Non-pigmented ciliary epithelial cell (primary cell): Measurements from ENCODE around the gene TAS2R60.

Experiments used
- DNase-seq: peaks from one replicate; pipeline ENCODE4 v3.0.0-alpha.2; 2010; ENCODE audit warnings: low read depth

Gene TAS2R60

GRCh38 chr7:143444063-143444782 is 970 bp downstream of the TAS2R60 start:
- DNase-seq: no peak

- DNase-seq: no peak
These were observed 1.5 kb downstream of the TAS2R60 start for GRCh38 chr7:143444785-143445184.

DNA sequence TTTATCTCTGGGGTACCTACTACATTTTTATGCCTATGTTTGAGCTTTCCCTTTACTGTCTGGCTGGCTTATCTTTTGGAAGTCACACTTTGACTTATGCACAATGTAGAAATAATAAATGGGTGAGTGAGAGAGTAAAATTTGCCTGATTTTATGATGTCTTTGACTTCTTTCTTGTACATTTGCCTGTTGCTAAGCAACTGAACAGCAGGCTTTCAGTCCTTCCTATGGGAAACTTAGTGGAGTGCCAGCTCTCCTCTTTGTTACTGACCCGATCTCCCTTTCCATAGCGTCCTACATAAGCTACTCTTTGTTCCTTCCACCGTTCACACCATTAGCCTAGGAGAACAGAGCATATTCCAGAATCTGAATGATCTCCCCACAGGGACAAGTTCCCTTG is 4.2 kb downstream of the TAS2R60 start:
- no peak for DNase-seq

DNA sequence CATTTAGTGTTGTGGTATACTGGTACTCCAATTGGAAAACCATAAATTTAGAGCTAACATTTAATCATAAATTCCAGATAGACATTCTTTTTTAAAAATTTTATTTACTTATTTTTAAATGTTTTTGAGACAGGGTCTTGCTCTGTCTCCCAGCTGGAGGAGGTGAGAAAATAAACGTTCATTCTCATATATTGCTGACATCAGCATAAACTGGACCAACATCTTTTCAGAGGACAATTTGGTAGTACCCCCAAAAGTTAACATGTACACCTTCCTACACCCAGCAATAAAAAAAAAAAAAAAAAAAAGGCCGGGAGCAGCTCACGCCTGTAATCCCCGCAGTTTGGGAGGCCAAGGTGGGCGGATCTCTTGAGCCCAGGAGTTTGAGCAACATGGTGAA is 5.2 kb downstream of the TAS2R60 start:
- DNase-seq: no peak

DNA sequence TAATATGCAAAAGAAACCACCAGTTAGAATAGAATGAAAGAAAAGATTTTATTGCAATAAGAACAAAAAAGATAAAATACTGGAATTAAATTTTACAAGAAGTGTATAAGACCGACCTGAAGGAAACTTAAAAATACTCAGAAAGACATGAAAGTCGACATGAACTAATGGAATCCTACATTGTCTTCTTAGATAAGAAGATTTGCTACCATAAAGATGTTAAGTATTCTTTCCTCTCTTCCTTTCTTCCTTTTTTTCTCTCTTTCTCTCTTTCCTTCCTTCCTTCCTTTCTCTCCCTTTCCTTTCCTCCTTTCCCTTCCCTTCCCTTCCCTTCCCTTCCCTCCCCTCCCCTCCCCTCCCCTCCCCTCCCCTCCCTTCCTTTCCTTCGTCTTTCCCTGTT is 6.5 kb downstream of the TAS2R60 start:
- DNase-seq: no peak

- DNase-seq: no peak
These were observed 7.9 kb downstream of the TAS2R60 start for GRCh38 chr7:143451122-143451521.

DNA sequence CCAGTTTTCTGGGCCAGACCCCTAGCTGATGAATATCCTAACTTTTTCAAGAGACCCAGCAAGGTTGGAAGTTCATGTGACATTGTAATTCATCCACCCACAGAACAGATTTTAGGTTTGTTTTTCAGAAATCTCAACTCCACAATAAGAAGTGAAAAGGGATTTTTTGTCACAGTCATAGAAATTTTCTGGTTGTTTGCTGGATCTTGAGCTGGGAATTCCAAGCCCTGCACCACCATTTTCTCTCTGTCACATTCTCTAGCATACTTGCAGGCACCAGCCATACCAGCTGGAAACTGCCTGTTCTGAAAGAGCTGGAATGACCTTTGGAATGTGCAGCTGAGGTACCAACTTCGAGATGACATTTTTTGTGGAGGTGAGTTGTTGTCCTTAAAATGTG is 8.5 kb downstream of the TAS2R60 start:
- no peak for DNase-seq

GRCh38 chr7:143452495-143452894 is 9.2 kb downstream of the TAS2R60 start:
- no peak for DNase-seq

DNA sequence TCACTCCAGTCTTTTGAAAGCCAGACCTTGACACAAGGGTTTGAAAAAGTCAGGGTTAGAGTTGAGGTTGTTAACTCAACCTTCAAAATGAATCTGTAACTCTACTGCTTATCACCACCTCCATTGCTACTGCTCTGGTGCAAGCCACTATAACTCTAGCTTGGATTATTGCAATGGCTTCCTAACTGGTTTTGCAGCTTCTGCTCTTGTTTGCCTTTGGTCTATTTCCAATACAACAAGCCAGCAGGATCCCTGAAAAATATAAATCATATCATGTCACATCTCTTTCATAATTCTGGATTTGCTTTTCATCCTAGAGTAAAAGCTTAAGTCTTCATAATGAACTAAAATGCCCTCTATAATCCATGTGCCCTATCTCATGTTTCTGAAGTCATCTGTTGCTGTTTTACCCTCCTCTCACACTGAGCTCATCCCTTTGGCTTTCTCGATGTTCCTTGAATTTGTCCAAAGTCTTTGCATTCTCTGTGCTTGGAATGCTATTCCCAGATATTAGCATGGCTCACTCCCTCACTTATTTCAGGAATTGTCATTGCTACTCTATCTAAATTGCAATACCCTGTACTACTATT is 10.9 kb downstream of the TAS2R60 start:
- no peak for DNase-seq

GRCh38 chr7:143455491-143455890 is 12.2 kb downstream of the TAS2R60 start:
- DNase-seq: no peak

GRCh38 chr7:143455942-143456341 is 12.7 kb downstream of the TAS2R60 start:
- no peak for DNase-seq

- DNase-seq: no peak
These were observed 13.9 kb downstream of the TAS2R60 start for GRCh38 chr7:143456992-143457793.

DNA sequence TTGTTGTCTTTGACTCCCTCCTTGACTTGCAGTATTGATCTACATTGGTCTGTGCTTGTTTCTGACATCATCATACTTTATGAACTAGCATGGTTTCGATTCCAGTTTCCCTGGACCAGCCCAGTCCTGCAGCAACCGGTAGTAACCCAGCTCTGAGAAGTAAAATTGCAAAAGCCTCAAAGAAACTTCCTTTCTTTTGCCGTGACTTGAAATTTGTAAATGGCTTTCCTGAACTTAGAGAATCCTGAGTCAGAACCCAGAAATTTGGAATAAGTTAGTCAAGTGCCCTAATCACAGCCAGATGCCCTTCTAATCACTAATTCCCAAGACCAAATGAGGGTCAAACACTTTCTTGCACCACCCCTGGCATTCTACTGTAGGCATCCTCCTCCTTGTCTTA is 15.0 kb downstream of the TAS2R60 start:
- DNase-seq: no peak

GRCh38 chr7:143458681-143459080 is 15.4 kb downstream of the TAS2R60 start:
- no peak for DNase-seq

- no peak for DNase-seq
These were observed 16.1 kb downstream of the TAS2R60 start for GRCh38 chr7:143459359-143459758.

DNA sequence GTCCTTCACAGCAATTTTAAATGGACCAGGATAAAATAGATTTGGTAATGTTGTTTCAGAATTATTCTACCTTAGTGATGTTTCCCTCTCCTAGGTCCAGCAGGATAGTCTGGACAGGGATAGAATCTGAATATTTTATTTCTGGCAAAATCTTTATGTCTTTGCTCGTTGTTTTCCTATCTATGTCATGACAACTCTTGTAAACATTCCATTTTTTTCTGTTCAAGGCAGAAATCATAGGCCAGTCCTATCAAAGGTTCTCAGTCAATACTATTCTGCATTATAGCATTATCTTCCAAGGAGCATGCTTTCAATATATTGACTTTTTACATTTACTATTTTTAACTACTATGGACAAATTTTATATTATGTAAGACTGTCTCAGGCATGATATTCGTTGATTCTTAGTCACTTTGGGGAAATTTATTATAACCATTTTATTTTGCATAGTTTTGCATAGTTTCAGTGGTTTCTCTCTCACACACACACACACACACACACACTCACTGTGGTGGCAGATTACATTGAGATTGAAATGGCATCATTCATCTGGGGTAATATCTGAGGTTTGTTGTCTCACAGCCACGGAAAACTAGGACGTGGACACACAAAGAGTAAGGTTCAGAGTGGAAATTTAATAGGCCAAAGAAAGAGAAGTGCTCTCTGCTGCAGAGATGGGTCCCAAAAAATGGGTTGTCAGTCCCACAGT is 17.2 kb downstream of the TAS2R60 start:
- no peak for DNase-seq

DNA sequence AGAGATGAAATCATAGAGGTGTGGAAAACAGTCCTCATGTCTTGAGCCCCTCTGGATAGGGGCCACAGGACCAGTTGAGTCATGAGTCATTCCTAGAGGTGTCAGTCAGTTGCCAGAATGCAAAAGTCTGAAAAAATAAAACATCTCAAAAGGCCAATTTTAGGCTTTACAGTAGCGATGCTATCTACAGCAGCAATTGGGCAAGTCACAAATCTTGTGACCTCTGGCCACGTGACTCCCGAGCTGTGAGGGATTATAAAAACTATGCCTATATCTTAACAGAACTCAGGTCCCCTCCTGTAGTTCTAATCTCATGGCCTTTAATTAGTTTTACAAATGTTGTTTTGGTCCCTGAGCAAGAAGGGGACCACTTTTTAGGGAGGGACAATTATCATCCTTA is 18.8 kb downstream of the TAS2R60 start:
- DNase-seq: no peak

DNA sequence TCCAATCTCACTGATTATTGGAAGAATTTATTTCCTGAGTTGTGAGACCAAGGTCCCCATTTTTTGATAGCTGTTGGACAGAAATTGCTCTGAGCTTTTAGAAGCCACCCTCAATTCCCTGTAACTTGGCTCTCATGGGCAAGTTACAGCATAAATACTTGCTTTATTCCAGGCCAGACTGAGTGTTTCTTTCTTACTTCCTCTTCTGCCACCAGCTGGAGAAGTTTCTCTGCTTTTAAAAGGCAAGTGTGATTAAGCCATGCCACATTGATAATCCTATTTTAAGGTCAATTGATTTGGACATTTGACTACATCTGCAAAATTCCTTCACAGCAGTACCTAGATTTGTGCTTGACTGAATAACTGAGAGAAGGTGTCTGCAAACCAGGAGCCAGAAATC is 20.3 kb downstream of the TAS2R60 start:
- no peak for DNase-seq

DNA sequence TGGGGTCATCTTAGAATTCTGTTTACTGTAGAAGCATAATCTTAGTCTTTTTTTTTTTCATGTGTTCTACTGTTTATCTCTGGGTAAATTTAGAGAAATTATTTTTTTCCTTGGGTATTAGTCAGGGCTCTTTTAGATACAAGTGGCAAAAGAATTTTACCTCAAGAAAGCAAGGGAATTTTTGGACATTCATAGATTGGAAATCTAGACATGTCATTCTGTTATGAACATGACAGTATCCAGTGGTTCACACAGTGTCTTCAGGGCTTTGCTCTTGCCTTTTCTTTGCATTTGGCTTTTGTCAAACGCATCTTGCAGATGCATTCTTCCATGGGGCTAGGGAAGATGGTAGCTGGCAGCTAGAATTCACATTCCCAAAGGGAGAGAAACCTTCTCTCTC is 20.7 kb downstream of the TAS2R60 start:
- no peak for DNase-seq

DNA sequence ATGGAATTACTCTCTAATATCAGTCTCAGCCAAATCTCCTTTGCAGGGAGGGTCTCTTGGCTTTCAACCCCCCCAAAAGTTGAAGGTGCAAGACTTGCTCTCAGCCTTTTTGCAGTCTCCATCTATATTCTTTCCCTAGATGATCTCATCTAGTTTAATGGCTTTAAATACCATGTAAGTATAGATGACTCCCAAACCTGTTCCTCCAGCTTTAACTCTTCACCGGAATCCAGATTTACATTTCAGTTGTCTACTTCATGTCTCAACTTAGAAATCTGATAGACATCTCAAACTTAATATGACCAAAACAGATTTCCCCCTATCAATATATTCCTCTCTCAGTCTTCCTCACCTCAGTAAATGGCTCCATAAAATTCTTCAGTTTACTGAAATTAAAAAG is 24.5 kb downstream of the TAS2R60 start:
- no peak for DNase-seq

DNA sequence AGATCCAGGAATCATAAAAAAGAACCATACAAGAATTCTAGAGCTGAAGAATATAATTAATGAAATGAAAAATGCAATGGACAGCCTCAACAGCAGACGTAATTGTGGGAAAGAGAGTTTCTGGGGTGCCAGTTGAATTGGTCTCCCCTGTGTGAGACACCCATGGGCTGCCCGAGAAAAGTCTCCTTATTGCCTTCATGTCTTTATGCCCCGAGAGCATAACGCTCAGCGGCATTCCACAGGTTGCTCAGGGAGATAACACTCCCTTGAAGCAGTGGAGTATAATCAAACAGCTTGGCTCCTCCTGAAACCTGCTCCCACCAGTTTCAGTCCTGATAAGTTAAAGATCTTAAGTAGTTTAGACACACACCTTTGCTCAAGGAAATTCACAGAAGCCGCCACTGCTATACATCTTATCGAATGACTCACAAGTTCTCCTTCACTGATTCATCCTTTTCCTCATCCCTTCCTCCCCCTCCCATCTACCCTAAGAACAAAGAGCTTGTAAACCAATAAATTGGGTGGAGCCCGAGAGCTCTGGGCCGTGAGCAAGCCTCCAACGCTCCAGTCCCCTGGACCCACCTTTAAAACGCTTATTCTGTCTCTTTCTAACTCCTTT is 28.9 kb downstream of the TAS2R60 start:
- peak; percentile 17 for DNase-seq

DNA sequence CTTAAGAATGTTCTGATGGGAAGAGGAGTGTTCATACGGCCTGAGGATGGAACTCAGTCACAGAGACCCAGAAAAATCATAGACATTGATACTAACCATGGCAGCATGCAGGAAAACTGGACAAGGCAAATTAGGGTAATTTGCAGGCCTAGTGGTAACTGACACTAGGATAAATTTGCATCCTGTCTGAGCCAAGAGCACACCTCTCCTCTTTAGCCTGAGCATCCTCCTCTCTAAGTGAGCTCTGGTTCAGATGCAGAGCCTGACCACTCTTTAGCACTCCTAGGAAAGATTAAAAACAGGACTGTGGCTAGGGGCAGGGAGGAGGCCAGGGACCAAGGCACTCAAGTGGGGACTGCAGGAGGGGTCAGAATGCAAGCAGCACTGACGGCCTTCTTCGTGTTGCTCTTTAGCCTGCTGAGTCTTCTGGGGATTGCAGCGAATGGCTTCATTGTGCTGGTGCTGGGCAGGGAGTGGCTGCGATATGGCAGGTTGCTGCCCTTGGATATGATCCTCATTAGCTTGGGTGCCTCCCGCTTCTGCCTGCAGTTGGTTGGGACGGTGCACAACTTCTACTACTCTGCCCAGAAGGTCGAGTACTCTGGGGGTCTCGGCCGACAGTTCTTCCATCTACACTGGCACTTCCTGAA is 34.4 kb downstream of the TAS2R60 start, which contains the start of gene TAS2R41:
TSS of gene TAS2R41 (plus strand) at position 373 of the 650 bp plus-strand sequence. CDS start at position 373, 0 bp downstream.
- DNase-seq: no peak
